SK-N-DZ (cell line): ENCODE data around the gene CHD6.

Experiments
- DNase-seq: peaks from one replicate; pipeline ENCODE4 v3.0.0-alpha.2; 2015; ENCODE audit warnings: low spot score

The CHD6 gene

GRCh38 chr20:41592516-41593216, 25.5 kb downstream of the CHD6 start:
- no peak for DNase-seq

DNA sequence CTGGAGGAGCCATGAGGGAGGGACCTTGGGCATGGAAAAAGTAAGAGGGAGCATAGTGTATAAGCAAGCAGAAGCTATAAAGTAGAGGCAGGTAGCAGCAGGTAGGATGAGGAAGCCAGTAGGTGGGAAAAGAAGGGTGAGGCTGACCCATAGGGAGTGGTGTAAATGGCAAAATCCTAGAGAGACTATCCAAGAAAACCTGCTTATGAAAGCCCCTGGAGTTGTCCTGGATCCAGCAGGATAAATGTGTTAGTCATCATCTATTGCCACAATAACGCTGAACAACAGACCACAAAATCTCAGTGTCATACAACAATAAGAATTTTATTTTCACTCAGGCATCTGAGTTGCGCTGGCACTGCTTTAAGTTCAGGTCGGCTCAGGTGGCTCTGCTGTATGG, 30.2 kb downstream of the CHD6 start:
- no peak for DNase-seq

DNA sequence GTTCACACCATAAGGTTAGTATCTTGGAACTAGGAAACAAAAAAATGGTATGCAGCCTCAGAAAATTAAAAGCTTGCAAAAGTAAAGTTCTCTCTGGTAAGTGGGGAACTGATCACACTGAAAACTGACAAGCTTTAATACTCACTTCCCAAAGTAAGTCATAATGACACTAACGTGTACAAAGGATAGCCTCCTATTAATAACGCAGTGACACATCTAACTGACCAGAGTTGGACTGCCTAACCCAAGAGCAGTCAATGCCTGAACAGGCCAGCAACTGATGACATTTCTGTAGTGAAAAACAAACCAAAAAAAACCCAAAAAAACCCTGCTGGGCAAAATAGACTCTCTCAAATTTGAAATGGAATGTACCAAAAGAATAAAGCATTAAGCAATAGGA, 30.7 kb downstream of the CHD6 start:
- no peak for DNase-seq

DNA sequence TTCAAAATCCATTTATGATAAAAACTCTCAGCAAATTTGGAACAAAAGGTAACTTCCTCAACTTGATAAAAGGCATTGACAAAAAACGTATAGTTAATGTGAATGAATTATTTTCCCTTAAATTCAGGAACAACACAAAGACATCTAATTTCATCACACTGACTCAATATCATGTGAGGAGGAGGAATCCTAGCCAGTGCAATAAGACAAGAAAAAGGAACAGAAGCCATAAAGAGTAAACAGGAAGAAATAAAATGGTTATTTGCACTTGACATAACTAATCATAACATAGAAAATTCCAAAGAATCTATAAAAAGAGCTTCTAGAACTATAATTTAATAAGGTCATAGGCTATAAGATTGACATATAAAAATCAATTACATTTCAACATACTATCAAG, 31.4 kb downstream of the CHD6 start:
- DNase-seq, result no peak

- DNase-seq, result no peak
These were observed 37.8 kb downstream of the CHD6 start for GRCh38 chr20:41580350-41580749.

DNA sequence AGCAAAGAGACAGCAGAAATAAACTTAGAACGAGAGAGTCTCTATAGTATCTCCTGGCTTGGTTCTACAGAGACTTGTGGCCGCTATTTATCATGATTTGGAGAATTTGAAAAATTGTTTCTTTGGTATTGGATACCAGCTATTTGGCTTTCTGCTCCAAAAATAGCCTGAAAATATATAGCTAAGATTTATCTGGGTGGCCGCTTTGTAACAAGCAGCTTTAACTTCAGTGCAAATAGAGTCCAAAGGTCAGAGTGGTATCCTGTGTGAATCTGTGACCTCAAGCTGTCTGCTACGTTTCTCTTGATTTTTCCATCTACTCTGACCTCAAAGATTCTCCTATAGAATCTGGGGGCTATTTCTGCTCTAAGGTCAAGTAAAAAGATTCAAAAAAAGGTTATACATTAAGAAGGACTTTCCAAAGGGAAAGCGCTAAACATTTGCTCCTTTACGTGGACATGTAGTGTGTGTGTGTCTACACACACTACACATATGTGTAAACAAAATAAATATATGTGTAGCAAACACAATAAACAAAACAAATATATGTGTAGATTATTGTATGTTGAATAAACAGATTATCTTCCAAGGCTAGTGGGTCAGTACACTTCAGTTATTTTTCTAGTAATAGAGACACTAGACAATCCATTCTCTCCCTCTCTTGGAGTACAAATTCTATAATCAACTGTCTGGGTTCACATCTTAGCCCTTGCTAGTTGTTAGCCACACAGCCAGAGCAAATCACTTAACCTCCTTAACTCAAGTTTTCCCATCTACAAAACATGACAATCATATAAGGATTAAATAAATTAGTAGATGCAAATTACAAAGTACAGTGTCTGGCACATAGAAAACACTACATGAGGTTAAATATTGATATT, 40.8 kb downstream of the CHD6 start:
- DNase-seq, result no peak

GRCh38 chr20:41575412-41575811, 42.8 kb downstream of the CHD6 start:
- no peak for DNase-seq

- DNase-seq, result no peak
These were observed 43.3 kb downstream of the CHD6 start for GRCh38 chr20:41574802-41575389.

- DNase-seq, result no peak
These were observed 44.2 kb downstream of the CHD6 start for GRCh38 chr20:41573955-41574354.

- DNase-seq, result no peak
These were observed 46.1 kb downstream of the CHD6 start for GRCh38 chr20:41572010-41572572.

- no peak for DNase-seq
These were observed 47.2 kb downstream of the CHD6 start for GRCh38 chr20:41571006-41571405.

DNA sequence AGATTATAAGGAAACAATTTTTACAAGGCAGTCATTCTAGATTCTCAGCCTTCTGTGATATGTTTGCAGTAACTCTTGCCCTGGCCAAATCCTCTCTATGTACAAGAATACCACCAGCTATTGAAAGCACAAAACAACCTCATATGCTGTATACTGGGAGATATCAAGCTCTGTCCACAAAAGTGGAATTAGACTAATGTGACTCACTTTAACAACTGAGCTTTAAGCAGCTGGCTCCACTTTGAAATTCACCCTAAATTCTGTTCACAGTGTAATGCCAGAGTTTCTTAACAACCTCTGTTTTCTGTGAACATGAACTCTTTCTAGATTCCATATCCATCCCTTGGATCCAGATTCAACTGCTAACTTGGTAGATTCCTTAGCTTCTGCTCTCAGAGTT, 47.6 kb downstream of the CHD6 start:
- no peak for DNase-seq

- no peak for DNase-seq
These were observed 50.6 kb downstream of the CHD6 start for GRCh38 chr20:41567615-41568014.

DNA sequence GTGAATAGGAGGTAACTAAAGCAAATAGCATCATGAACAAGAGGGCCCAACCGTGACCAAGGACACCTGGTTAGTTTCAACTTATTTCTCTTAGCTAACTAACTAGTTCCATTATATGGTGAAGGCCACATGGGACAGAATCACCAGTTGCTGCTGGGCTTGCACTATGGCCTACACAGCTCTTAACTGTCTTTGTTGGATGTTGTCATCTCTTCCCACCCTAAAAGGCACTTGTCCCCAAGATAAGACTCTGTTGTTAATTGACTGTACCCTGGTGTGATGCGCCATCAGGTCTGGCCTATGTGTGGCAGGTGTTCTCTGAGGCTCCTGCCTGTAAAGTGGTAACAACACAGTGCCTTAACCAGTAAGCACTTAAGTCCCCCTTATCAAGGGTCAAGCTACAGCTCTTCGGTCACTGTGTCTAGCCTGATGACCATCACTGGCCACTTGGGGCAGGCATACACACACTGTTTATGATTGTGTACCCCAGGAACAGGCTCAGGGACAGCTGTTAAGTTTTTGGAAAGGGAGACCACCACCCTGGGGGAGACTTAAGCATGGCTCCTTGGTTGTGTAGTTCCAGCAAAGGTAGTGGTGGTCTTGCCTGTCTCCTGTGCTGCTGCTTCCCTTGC, 51.2 kb downstream of the CHD6 start:
- DNase-seq, result no peak

GRCh38 chr20:41563087-41563486, 55.1 kb downstream of the CHD6 start:
- no peak for DNase-seq

- DNase-seq, result no peak
These were observed 57.2 kb downstream of the CHD6 start for GRCh38 chr20:41560970-41561369.

DNA sequence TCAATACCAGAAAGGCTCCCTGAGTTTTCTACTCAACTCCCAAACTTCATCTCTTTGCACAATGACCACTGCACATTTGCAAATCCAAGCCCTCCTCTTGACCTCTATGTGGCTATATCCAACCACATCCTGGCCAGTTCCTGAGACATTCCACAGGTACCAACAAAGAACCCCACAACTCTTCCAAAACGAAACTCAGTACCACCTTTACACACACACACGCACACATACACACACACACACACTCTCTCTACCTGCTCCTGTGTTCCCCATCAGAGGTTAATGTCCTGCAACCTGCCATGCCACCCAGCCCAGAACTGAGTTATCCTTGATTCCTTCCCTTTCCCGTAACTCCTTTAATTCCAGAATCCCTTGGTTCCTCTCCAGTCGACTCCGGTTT, 58.5 kb downstream of the CHD6 start:
- DNase-seq, result no peak

DNA sequence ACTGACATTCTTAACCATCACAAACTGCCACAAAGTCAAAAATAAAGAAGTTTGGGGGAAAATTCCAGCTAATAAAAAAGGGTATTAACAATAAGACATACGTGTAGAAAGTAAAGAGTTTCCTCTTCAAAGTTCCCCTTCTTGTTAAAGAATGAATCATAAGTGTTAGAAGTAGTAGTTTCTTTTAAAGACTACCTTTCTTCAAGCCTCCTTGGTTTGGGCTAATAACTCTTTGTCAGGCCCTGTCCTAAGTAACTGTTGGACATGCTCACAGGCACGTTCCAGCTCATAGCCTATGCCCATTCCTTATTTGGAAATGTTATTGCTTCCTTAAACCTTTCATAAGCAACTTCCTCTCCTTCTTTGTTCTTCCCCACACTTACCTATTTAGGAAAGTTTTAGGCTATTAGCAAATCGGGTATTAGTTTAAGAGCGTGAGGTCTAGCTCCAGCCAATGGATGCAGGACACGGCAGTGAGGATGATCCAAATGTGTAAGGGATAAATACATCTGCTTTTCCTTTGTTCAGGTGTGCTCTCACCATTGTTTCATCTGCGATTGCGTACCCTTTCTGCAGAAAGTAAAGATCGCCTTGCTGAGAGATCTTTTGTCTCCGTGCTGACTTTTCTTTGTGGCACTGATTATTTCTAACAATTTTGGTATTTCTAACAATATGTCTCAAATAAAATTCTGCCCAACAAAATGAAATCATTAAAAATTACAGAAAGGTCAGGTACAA, 64.9 kb downstream of the CHD6 start:
- DNase-seq, result no peak

GRCh38 chr20:41552295-41553068, 65.7 kb downstream of the CHD6 start:
- no peak for DNase-seq

DNA sequence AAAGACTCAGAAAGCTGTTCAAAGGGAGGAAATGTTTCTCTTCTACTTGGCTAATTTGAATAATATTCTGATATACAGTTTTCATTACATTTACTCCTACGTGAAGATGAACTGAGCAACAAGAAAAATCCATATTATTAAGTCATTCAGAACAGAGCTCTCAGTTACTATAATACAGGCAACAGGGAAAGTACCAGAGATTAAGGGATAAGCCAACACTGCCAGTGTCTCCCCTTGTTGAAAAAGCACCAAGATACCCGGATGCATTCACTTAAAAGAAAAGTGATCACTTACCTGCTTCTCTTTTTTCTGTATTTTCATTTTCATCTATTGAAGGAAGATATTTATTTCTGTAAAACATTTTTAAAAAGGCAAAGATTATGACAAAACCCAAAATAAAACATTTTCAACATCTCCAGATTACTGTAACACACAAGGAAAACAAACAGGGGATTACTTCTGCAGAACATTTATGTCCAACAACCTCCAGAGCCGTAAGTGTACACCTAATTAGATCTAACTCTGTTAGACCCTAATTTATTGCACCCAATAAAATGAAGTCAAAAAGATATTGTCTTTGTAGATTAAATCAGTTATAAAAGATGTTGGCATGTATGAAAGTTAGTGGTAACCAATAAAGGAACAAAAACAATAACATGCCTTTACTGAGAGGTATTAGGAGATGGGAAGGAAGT, 67.0 kb downstream of the CHD6 start:
- DNase-seq, result no peak
